ENCODE results near the gene HOXB1.

The HOXB1 gene

DNA sequence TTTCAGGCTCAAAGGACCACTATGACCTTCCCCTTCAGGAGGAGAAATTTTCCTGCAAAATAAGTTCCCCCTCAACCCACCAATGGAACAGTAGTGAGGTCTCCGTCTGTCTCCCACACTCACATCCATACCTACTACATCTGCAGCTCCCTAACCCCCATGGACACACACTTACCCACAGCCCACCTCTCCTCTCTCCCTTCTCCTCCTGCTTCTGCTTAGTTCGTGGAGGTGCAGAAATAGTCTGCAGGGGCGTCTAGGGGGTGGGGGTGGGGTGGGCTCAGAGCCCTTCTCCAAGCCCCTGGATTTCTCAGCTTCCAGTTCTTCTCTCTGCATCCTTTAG is 38.4 kb upstream of the HOXB1 start:
- ChIA-PET POLR2A (interaction anchor here (0.8 to 2.1 kb wide), 4 partner anchors 10 to 27 kb away, joined by 3 to 10 read pairs (median 6); no protein-coding TSS in a partner anchor), CTCF (interaction anchor here (0.5 to 1.2 kb wide), 2 partner anchors 18 to 50 kb away, joined by 3 to 5 read pairs; no protein-coding TSS in a partner anchor)
- TF ChIP-seq FOXM1 (IDR thresholded peaks at IDR 0.05; ENCODE audit: borderline replicate concordance) (no peak), L3MBTL2 (conservative IDR thresholded peaks at IDR 0.05) (no peak), HDGF (IDR thresholded peaks at IDR 0.05; ENCODE audit: borderline replicate concordance) (no peak), SUZ12 (IDR thresholded peaks at IDR 0.05) (no peak), LEF1 (IDR thresholded peaks at IDR 0.05; ENCODE audit: borderline replicate concordance) (no peak)
- DNase-seq (ENCODE audit: extremely low spot score): no peak

DNA sequence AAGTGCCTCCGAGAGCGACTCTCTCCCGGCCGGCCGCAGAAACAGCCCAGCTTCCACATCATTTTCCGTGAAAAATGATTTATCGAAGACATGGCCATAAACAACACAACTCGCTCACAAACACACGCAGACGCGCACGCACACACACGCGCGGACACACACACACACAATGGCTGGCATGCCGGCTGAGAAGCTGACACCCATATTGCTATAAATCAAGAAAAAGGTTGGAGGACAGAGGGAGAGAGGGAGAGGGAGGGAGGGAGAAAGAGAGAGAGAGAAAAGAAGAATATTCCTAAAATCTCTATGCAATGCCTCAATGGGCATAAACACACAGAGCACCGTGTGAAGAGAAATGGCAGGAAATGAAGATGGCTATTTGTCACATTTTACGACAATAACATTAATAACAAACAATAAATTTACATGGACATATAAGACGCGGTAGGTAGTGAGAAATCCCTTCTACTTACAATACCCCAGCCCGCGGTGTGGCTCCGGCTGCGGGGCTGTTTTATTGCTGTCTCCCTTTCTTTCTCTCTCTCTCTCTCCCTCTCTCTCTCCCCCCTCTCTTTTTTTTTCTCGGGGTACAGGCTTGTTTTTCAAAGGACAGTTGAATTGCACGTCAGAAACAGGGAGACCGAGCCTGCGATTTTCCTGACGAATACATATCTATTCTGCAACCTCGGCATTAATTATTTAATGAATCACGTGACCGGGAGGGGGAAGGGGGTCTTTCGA is 37.9 kb upstream of the HOXB1 start:
- no peak for DNase-seq (ENCODE audit: extremely low spot score)
- CTCF ChIA-PET: interaction anchor here (0.5 to 1.2 kb wide), 4 partner anchors 14 to 685 kb away, joined by 3 to 5 read pairs (median 3); no protein-coding TSS in a partner anchor
- POLR2A ChIA-PET: interaction anchor here (0.8 to 3.0 kb wide), 4 partner anchors 11 to 20 kb away, joined by 3 to 12 read pairs (median 8); no protein-coding TSS in a partner anchor
- no peak for TF ChIP-seq ELF4 (IDR thresholded peaks at IDR 0.05)
- no peak for TF ChIP-seq ZNF384 (IDR thresholded peaks at IDR 0.05)
- TF ChIP-seq FOXA1 (IDR thresholded peaks at IDR 0.05): no peak
- TF ChIP-seq NFRKB (IDR thresholded peaks at IDR 0.05): no peak
- TF ChIP-seq FOXM1 (IDR thresholded peaks at IDR 0.05; ENCODE audit: borderline replicate concordance): no peak
- peak; percentile 26; the same call in 1 of the 2 replicates for TF ChIP-seq TARDBP (IDR thresholded peaks at IDR 0.05)
- peak; percentile 98 for TF ChIP-seq CTBP1 (IDR thresholded peaks at IDR 0.05; ENCODE audit: borderline replicate concordance)
- no peak; the same call in 1 of the 2 replicates for TF ChIP-seq LEF1 (IDR thresholded peaks at IDR 0.05; ENCODE audit: borderline replicate concordance)
- no peak for TF ChIP-seq SP1 (IDR thresholded peaks at IDR 0.05)
- TF ChIP-seq ARNT (IDR thresholded peaks at IDR 0.05): peak; percentile 93
- TF ChIP-seq, protein P1, sequence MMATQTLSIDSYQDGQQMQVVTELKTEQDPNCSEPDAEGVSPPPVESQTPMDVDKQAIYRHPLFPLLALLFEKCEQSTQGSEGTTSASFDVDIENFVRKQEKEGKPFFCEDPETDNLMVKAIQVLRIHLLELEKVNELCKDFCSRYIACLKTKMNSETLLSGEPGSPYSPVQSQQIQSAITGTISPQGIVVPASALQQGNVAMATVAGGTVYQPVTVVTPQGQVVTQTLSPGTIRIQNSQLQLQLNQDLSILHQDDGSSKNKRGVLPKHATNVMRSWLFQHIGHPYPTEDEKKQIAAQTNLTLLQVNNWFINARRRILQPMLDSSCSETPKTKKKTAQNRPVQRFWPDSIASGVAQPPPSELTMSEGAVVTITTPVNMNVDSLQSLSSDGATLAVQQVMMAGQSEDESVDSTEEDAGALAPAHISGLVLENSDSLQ (IDR thresholded peaks at IDR 0.05): peak; percentile 99

DNA sequence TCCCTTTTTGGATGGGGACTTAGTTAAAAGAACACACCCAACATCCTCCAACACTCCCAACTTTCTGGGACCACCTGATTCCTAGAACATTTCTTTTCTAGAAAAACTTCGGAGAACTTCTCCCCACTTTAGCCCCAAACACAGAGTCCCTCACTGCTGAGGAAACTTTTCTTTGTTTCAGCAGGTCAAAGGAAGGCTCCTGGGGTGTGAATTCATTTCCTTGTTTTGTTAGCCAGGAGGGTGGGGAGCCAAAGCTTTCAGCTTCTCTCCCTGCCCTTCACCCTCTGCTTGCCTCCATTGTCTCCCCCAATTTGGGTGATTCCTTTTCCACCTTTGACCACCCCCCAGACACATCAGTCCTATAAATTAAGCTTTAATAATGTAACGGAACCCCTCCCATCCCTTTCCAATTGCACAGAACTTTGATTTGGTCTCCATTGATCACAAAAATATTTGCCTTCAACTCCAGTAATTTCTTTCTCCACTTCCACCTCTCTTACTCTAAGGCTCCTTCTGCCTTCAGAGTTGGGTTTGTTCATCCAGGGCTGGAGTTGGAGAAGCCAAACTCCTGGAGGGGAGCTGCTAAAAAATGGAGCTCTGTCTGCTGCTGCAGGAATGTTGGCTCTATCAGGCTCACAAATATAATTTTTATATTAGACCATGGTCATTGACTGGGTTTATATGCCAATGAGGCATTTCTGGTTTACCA is 37.0 kb upstream of the HOXB1 start:
- no peak for TF ChIP-seq FOXK2 (IDR thresholded peaks at IDR 0.05)
- no peak for TF ChIP-seq FOXA1 (IDR thresholded peaks at IDR 0.05)
- no peak for TF ChIP-seq HDGF (IDR thresholded peaks at IDR 0.05; ENCODE audit: borderline replicate concordance)
- TF ChIP-seq ELF4 (IDR thresholded peaks at IDR 0.05): no peak
- TF ChIP-seq SP1 (IDR thresholded peaks at IDR 0.05): no peak
- no peak for TF ChIP-seq L3MBTL2 (conservative IDR thresholded peaks at IDR 0.05)
- no peak for TF ChIP-seq FOXM1 (IDR thresholded peaks at IDR 0.05; ENCODE audit: borderline replicate concordance)
- no peak for TF ChIP-seq NFRKB (IDR thresholded peaks at IDR 0.05)
- TF ChIP-seq, protein P1 (IDR thresholded peaks at IDR 0.05): no peak
- no peak for TF ChIP-seq LEF1 (IDR thresholded peaks at IDR 0.05; ENCODE audit: borderline replicate concordance)
- TF ChIP-seq TARDBP (IDR thresholded peaks at IDR 0.05): no peak
- TF ChIP-seq SUZ12 (IDR thresholded peaks at IDR 0.05): no peak
- CTCF ChIA-PET: interaction anchor here (0.5 to 1.8 kb wide), 4 partner anchors 13 to 686 kb away, joined by 3 to 8 read pairs (median 3); no protein-coding TSS in a partner anchor
- POLR2A ChIA-PET: interaction anchor here (0.8 to 3.0 kb wide), 5 partner anchors 9 to 21 kb away, joined by 3 to 12 read pairs (median 5); no protein-coding TSS in a partner anchor
- DNase-seq (ENCODE audit: extremely low spot score): no peak

DNA sequence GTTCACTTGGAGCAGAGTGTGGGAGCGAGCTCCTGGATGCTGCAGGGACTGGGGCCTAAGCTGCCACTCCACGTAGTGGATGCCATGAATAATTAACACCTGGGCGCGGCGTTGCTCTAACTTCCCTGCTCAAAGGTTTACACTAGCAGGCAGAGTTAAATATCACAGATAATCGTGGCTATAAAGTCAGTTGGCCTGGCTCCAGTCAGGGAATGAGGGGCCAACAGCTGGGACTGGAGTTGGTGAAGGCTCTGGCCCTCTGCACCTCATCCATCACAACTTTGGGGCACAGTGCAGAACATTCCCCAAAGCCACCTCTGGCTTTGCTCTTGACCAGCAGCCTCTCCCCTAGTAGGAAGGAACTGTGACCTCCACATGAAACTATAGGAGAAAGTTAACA is 36.4 kb upstream of the HOXB1 start:
- DNase-seq (ENCODE audit: extremely low spot score): no peak
- ChIA-PET POLR2A (interaction anchor here (1.2 to 3.0 kb wide), 5 partner anchors 9 to 21 kb away, joined by 4 to 12 read pairs (median 5); no protein-coding TSS in a partner anchor), CTCF (interaction anchor here (1.2 to 1.8 kb wide), 2 partner anchors 20 to 66 kb away, joined by 3 to 8 read pairs; no protein-coding TSS in a partner anchor)
- TF ChIP-seq, protein P1 (IDR thresholded peaks at IDR 0.05): peak; percentile 26; the same call in 1 of the 2 replicates
- TF ChIP-seq ARNT (IDR thresholded peaks at IDR 0.05): no peak

DNA sequence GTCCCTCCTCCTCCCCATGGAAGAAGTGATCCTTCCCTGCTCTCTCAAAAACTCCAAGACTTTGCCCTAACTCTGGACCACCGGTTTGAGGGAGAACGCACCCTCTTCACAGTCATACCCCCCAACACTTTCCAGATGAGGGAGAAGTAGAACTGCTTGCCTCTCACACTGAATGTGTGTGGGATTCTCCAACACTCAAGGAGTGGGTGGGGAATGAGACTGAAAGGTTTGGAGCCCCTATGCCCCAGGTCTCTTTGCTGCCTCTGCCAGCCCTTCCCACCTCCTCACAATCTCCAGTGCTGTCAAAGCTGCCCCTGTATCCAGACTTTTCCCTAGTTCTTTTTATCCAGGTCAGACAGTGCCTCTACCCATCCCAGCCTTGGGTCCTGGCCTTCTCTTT is 35.9 kb upstream of the HOXB1 start:
- no peak for DNase-seq (ENCODE audit: extremely low spot score)
- ChIA-PET POLR2A (interaction anchor here (1.2 to 3.0 kb wide), 5 partner anchors 9 to 22 kb away, joined by 4 to 12 read pairs (median 5); no protein-coding TSS in a partner anchor), CTCF (interaction anchor here (1.8 kb wide), 1 partner anchor 66 kb away, joined by 8 read pairs; no protein-coding TSS in a partner anchor)
- TF ChIP-seq NFRKB (IDR thresholded peaks at IDR 0.05): no peak
- no peak for TF ChIP-seq FOXA1 (IDR thresholded peaks at IDR 0.05)
- TF ChIP-seq ARNT (IDR thresholded peaks at IDR 0.05): no peak
- TF ChIP-seq FOXK2 (IDR thresholded peaks at IDR 0.05): no peak
- no peak for TF ChIP-seq ELF4 (IDR thresholded peaks at IDR 0.05)
- no peak for TF ChIP-seq TARDBP (IDR thresholded peaks at IDR 0.05)
- TF ChIP-seq ZNF384 (IDR thresholded peaks at IDR 0.05): no peak
- no peak for TF ChIP-seq LEF1 (IDR thresholded peaks at IDR 0.05; ENCODE audit: borderline replicate concordance)

Measured in HEK293T (cell line).